ENCODE results near the gene KCNK6.
A peak's percentile ranks its signal among the peaks of the same experiment; 100 is the strongest.

KCNK6 gene

GRCh38 chr19:38280030-38280921 is 39.4 kb upstream of the KCNK6 start:
- WGBS: 86% methylated on average over 14 of the region's 17 CpGs

GRCh38 chr19:38281811-38282566 is 37.7 kb upstream of the KCNK6 start:
- H3K18ac ChIP-seq (ENCODE audit: low read depth in 1 of 2, low read length in 2 of 2): no peak overlapping the region
- H4K8ac ChIP-seq (ENCODE audit: low read length): no peak overlapping the region
- H2BK5ac ChIP-seq (ENCODE audit: low read depth, low read length, poor library complexity, severe bottlenecking): no peak overlapping the region
- H3K36me3 ChIP-seq (ENCODE audit: control insufficient read depth in 1 of 2, insufficient read depth in 2 of 2, low read depth in 1 of 2, low read length in 2 of 2): peaks cover 0 to 13% of the 10 kb centered on the region in 2 experiments
- no peak overlapping the region for H3K27ac ChIP-seq (ENCODE audit: low read length, poor library complexity, severe bottlenecking)
- no peak overlapping the region for H2AK5ac ChIP-seq (ENCODE audit: low read length, severe bottlenecking)
- H3K79me1 ChIP-seq (replicated peaks; ENCODE audit: low read length, poor library complexity, severe bottlenecking): peaks cover 15% of the 10 kb centered on the region
- H2BK120ac ChIP-seq (ENCODE audit: low read depth, low read length): no peak overlapping the region
- H3K4ac ChIP-seq (ENCODE audit: low read depth in 1 of 2, low read length in 2 of 2): no peak overlapping the region
- H3K27me3 ChIP-seq (ENCODE audit: control insufficient read depth in 1 of 2, insufficient read depth in 1 of 2, low read length in 2 of 2): no peaks in the 10 kb centered on the region
- no peak overlapping the region for H2AFZ ChIP-seq (ENCODE audit: low read depth, low read length)
- no peaks in the 10 kb centered on the region for H3K9me3 ChIP-seq (ENCODE audit: control insufficient read depth, low read length)
- WGBS: 74% methylated on average over 7 of the region's 7 CpGs
- no peak overlapping the region for H3K4me3 ChIP-seq (ENCODE audit: insufficient read depth in 1 of 2, low read depth in 1 of 2, low read length in 2 of 2)
- H3K23ac ChIP-seq (ENCODE audit: low read length in 2 of 2): no peak overlapping the region
- DNase-seq: no peak
- no peak overlapping the region for H2BK12ac ChIP-seq (ENCODE audit: low read length in 2 of 2)
- H3K9ac ChIP-seq (ENCODE audit: low read length): no peak overlapping the region
- H4K91ac ChIP-seq (ENCODE audit: low read length): peak overlapping the region; percentile 27
- H3K4me2 ChIP-seq (ENCODE audit: low read length, poor library complexity, severe bottlenecking): no peak overlapping the region
- peaks cover 15% of the 10 kb centered on the region for H3K4me1 ChIP-seq (ENCODE audit: control insufficient read depth, insufficient read depth, low read depth, low read length)
- no peak overlapping the region for H3K14ac ChIP-seq (ENCODE audit: low read length in 2 of 2)
- no peak overlapping the region for H2BK15ac ChIP-seq (ENCODE audit: low read depth, poor library complexity, severe bottlenecking)

More at GRCh38 chr19:38280030-38280921, 39.4 kb upstream of the KCNK6 start:
- Histone ChIP-seq H2BK12ac (ENCODE audit: low read length in 2 of 2) (peak overlapping the region; percentile 42 to 80), H3K27me3 (ENCODE audit: control insufficient read depth in 1 of 2, insufficient read depth in 1 of 2, low read length in 2 of 2) (no peaks in the 10 kb centered on the region), H3K9ac (ENCODE audit: low read length) (no peak overlapping the region), H3K4me2 (ENCODE audit: low read length, poor library complexity, severe bottlenecking) (no peak overlapping the region), H2BK15ac (ENCODE audit: low read depth, poor library complexity, severe bottlenecking) (no peak overlapping the region), H3K79me1 (replicated peaks; ENCODE audit: low read length, poor library complexity, severe bottlenecking) (peaks cover 17% of the 10 kb centered on the region), H3K23ac (ENCODE audit: low read length in 2 of 2) (no peak overlapping the region), H3K18ac (ENCODE audit: low read depth in 1 of 2, low read length in 2 of 2) (no peak overlapping the region), H3K36me3 (ENCODE audit: control insufficient read depth in 1 of 2, insufficient read depth in 2 of 2, low read depth in 1 of 2, low read length in 2 of 2) (peaks cover 0 to 8% of the 10 kb centered on the region in 2 experiments), H2AK5ac (ENCODE audit: low read length, severe bottlenecking) (no peak overlapping the region), H3K4me1 (ENCODE audit: control insufficient read depth, insufficient read depth, low read depth, low read length) (peaks cover 9% of the 10 kb centered on the region), H3K4ac (ENCODE audit: low read depth in 1 of 2, low read length in 2 of 2) (no peak overlapping the region), H2AFZ (ENCODE audit: low read depth, low read length) (no peak overlapping the region), H3K9me3 (ENCODE audit: control insufficient read depth, low read length) (no peaks in the 10 kb centered on the region), H2BK120ac (ENCODE audit: low read depth, low read length) (no peak overlapping the region), H3K14ac (ENCODE audit: low read length in 2 of 2) (no peak overlapping the region), H3K27ac (ENCODE audit: low read length, poor library complexity, severe bottlenecking) (no peak overlapping the region), H2BK5ac (ENCODE audit: low read depth, low read length, poor library complexity, severe bottlenecking) (no peak overlapping the region), H4K91ac (ENCODE audit: low read length) (no peak overlapping the region), H3K4me3 (ENCODE audit: insufficient read depth in 1 of 2, low read depth in 1 of 2, low read length in 2 of 2) (no peak overlapping the region), H4K8ac (ENCODE audit: low read length) (no peak overlapping the region)
- no peak for DNase-seq

- Histone ChIP-seq H2AK5ac (ENCODE audit: low read length, severe bottlenecking) (no peak overlapping the region), H2BK5ac (ENCODE audit: low read depth, low read length, poor library complexity, severe bottlenecking) (no peak overlapping the region), H3K36me3 (ENCODE audit: control insufficient read depth in 1 of 2, insufficient read depth in 2 of 2, low read depth in 1 of 2, low read length in 2 of 2) (peaks cover 0 to 22% of the 10 kb centered on the region in 2 experiments), H3K4me1 (ENCODE audit: control insufficient read depth, insufficient read depth, low read depth, low read length) (peaks cover 10% of the 10 kb centered on the region), H3K9ac (ENCODE audit: low read length) (no peak overlapping the region), H3K27me3 (ENCODE audit: control insufficient read depth in 1 of 2, insufficient read depth in 1 of 2, low read length in 2 of 2) (no peaks in the 10 kb centered on the region), H2BK15ac (ENCODE audit: low read depth, poor library complexity, severe bottlenecking) (no peak overlapping the region), H3K79me1 (replicated peaks; ENCODE audit: low read length, poor library complexity, severe bottlenecking) (peaks cover 14% of the 10 kb centered on the region), H3K27ac (ENCODE audit: low read length, poor library complexity, severe bottlenecking) (no peak overlapping the region), H3K14ac (ENCODE audit: low read length in 2 of 2) (no peak overlapping the region), H3K4me2 (ENCODE audit: low read length, poor library complexity, severe bottlenecking) (no peak overlapping the region), H2AFZ (ENCODE audit: low read depth, low read length) (no peak overlapping the region), H3K23ac (ENCODE audit: low read length in 2 of 2) (no peak overlapping the region), H3K4me3 (ENCODE audit: insufficient read depth in 1 of 2, low read depth in 1 of 2, low read length in 2 of 2) (no peak overlapping the region), H2BK12ac (ENCODE audit: low read length in 2 of 2) (no peak overlapping the region), H4K8ac (ENCODE audit: low read length) (no peak overlapping the region), H3K9me3 (ENCODE audit: control insufficient read depth, low read length) (no peaks in the 10 kb centered on the region), H3K18ac (ENCODE audit: low read depth in 1 of 2, low read length in 2 of 2) (no peak overlapping the region), H3K4ac (ENCODE audit: low read depth in 1 of 2, low read length in 2 of 2) (no peak overlapping the region), H4K91ac (ENCODE audit: low read length) (no peak overlapping the region), H2BK120ac (ENCODE audit: low read depth, low read length) (no peak overlapping the region)
- no peak for DNase-seq
- WGBS: 88% methylated on average over 7 of the region's 8 CpGs
These were observed 36.4 kb upstream of the KCNK6 start for GRCh38 chr19:38283271-38283670.

GRCh38 chr19:38284422-38284821 is 35.2 kb upstream of the KCNK6 start:
- H3K27ac ChIP-seq (ENCODE audit: low read length, poor library complexity, severe bottlenecking): no peak overlapping the region
- H2AFZ ChIP-seq (ENCODE audit: low read depth, low read length): no peak overlapping the region
- no peak overlapping the region for H4K8ac ChIP-seq (ENCODE audit: low read length)
- no peak overlapping the region for H3K18ac ChIP-seq (ENCODE audit: low read depth in 1 of 2, low read length in 2 of 2)
- no peaks in the 10 kb centered on the region for H3K27me3 ChIP-seq (ENCODE audit: control insufficient read depth in 1 of 2, insufficient read depth in 1 of 2, low read length in 2 of 2)
- no peak overlapping the region for H4K91ac ChIP-seq (ENCODE audit: low read length)
- H2AK5ac ChIP-seq (ENCODE audit: low read length, severe bottlenecking): no peak overlapping the region
- no peak overlapping the region for H3K14ac ChIP-seq (ENCODE audit: low read length in 2 of 2)
- peaks cover 14% of the 10 kb centered on the region for H3K79me1 ChIP-seq (replicated peaks; ENCODE audit: low read length, poor library complexity, severe bottlenecking)
- no peak overlapping the region for H3K4me3 ChIP-seq (ENCODE audit: insufficient read depth in 1 of 2, low read depth in 1 of 2, low read length in 2 of 2)
- no peak overlapping the region for H3K4me2 ChIP-seq (ENCODE audit: low read length, poor library complexity, severe bottlenecking)
- H3K9me3 ChIP-seq (ENCODE audit: control insufficient read depth, low read length): no peaks in the 10 kb centered on the region
- no peak overlapping the region for H3K23ac ChIP-seq (ENCODE audit: low read length in 2 of 2)
- peaks cover 0 to 33% of the 10 kb centered on the region in 2 experiments for H3K36me3 ChIP-seq (ENCODE audit: control insufficient read depth in 1 of 2, insufficient read depth in 2 of 2, low read depth in 1 of 2, low read length in 2 of 2)
- H2BK120ac ChIP-seq (ENCODE audit: low read depth, low read length): no peak overlapping the region
- DNase-seq: no peak
- no peak overlapping the region for H3K4ac ChIP-seq (ENCODE audit: low read depth in 1 of 2, low read length in 2 of 2)
- H2BK12ac ChIP-seq (ENCODE audit: low read length in 2 of 2): no peak overlapping the region
- H2BK5ac ChIP-seq (ENCODE audit: low read depth, low read length, poor library complexity, severe bottlenecking): no peak overlapping the region
- no peak overlapping the region for H3K9ac ChIP-seq (ENCODE audit: low read length)
- H2BK15ac ChIP-seq (ENCODE audit: low read depth, poor library complexity, severe bottlenecking): no peak overlapping the region
- WGBS: 77% methylated on average over 7 of the region's 7 CpGs
- peaks cover 8% of the 10 kb centered on the region for H3K4me1 ChIP-seq (ENCODE audit: control insufficient read depth, insufficient read depth, low read depth, low read length)

Data from mesenchymal stem cell (in vitro differentiated cells and primary cell).